Measurements from ENCODE around the gene SCAPER. TPM values are rescaled to one million over a fixed set of nuclear protein-coding genes. Genes with fewer than 3 reads are reported as not detected.

SCAPER gene
- total and polyA plus RNA-seq, 2 donors (not counting 1 experiment from before 2014, with no cell fraction given), result 8.3 to 61.6 TPM

DNA sequence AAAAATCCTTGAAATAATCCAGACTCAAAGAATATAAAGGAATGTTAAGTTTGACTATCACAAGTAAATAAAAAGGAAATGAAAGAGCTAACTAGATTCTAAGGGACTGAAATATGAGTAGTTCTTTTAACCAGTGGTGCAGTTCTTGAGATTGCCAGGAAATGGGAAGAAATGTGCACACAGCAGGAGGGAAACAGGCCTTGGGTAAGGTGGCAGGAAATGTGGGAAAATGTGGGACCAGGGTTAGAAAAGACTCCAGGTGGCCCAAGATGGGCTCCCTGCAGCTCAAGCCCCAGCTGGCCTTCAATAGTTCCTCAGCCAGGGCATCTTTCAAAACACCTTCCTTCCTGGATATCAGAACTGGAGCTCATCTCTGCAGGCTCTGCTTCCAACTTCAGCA lies 387.2 kb downstream of the SCAPER start:
- H3K27ac Mint-ChIP-seq, result no peak overlapping the region
- ChIA-PET CTCF (interaction anchor here (0.5 kb wide), 1 partner anchor 172 kb away, joined by 4 read pairs; no protein-coding TSS in a partner anchor), POLR2A (no interaction called here)
- Histone ChIP-seq H3K27ac (ENCODE audit: low read length in 2 of 2) (no peak overlapping the region), H3K36me3 (replicated peaks in 1 of 2; ENCODE audit: control extremely low read depth in 1 of 2, control insufficient read depth in 1 of 2, extremely low read depth in 1 of 2, insufficient read depth in 2 of 2, low read length in 1 of 2) (no peaks in the 10 kb centered on the region), H3K4me3 (ENCODE audit: control extremely low read depth in 1 of 5, extremely low read depth in 1 of 5, insufficient read depth in 1 of 5, low read depth in 2 of 5, low read length in 4 of 5) (no peak overlapping the region), H4K20me1 (ENCODE audit: control insufficient read depth, insufficient read depth, low read length, poor library complexity, severe bottlenecking) (no peaks in the 10 kb centered on the region), H3K9me3 (ENCODE audit: control extremely low read depth in 1 of 3, control insufficient read depth in 2 of 3, insufficient read depth in 1 of 3, low read length in 2 of 3) (no peaks in the 10 kb centered on the region), H3K27me3 (replicated peaks in 1 of 4; ENCODE audit: control extremely low read depth in 1 of 4, control insufficient read depth in 3 of 4, insufficient read depth in 4 of 4, low read length in 3 of 4) (no peaks in the 10 kb centered on the region), H3K79me2 (ENCODE audit: control insufficient read depth, insufficient read depth, low read length) (no peaks in the 10 kb centered on the region), H3K9ac (ENCODE audit: low read length) (no peak overlapping the region), H2AFZ (ENCODE audit: insufficient read depth, low read depth, low read length, poor library complexity, severe bottlenecking) (no peak overlapping the region), H3K4me1 (ENCODE audit: control insufficient read depth in 2 of 2, insufficient read depth in 2 of 2, low read length in 2 of 2) (no peaks in the 10 kb centered on the region), H3K4me2 (replicated peaks; ENCODE audit: low read depth, low read length, poor library complexity, severe bottlenecking) (no peak overlapping the region)
- no peaks in the 10 kb centered on the region for H3K9me3 Mint-ChIP-seq (ENCODE audit: insufficient read depth)
- H3K4me3 Mint-ChIP-seq, result no peak overlapping the region
- no peaks in the 10 kb centered on the region for H3K27me3 Mint-ChIP-seq
- intact Hi-C loops (cut with micrococcal nuclease), result no loop called here
- no peak for TF ChIP-seq EZH2 (IDR thresholded peaks at IDR 0.05; ENCODE audit: borderline replicate concordance, insufficient read depth, low read depth, low read length, poor library complexity, severe bottlenecking)
- TF ChIP-seq, protein P1, sequence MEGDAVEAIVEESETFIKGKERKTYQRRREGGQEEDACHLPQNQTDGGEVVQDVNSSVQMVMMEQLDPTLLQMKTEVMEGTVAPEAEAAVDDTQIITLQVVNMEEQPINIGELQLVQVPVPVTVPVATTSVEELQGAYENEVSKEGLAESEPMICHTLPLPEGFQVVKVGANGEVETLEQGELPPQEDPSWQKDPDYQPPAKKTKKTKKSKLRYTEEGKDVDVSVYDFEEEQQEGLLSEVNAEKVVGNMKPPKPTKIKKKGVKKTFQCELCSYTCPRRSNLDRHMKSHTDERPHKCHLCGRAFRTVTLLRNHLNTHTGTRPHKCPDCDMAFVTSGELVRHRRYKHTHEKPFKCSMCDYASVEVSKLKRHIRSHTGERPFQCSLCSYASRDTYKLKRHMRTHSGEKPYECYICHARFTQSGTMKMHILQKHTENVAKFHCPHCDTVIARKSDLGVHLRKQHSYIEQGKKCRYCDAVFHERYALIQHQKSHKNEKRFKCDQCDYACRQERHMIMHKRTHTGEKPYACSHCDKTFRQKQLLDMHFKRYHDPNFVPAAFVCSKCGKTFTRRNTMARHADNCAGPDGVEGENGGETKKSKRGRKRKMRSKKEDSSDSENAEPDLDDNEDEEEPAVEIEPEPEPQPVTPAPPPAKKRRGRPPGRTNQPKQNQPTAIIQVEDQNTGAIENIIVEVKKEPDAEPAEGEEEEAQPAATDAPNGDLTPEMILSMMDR (IDR thresholded peaks at IDR 0.05), result no peak
- no peaks in the 10 kb centered on the region for H3K4me1 Mint-ChIP-seq
- ATAC-seq (ENCODE audit: low read depth) (no peak), DNase-seq (no peak)

DNA sequence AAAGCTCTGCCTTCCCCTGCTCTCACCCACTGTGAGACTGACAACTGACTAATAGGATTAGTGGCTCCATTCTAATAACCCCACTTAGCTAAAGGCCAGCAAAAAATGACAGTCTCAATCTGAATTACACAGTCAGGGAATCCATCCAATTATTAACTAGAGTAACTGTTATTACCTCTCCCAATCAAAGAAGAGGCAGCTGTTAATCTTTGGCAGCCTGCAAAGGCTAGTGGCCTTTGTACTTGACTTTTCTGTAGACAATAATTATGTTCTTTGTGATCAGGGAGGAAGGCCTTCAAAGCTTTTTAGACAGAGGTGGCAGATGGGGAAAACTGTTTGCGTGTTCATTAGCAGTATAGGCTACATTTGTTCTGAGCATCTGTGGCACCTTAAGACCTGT lies 390.9 kb downstream of the SCAPER start:
- Histone ChIP-seq H3K4me3 (ENCODE audit: control extremely low read depth in 1 of 5, extremely low read depth in 1 of 5, insufficient read depth in 1 of 5, low read depth in 2 of 5, low read length in 4 of 5) (no peak overlapping the region), H3K27ac (ENCODE audit: low read length in 2 of 2) (no peak overlapping the region), H3K36me3 (replicated peaks in 1 of 2; ENCODE audit: control extremely low read depth in 1 of 2, control insufficient read depth in 1 of 2, extremely low read depth in 1 of 2, insufficient read depth in 2 of 2, low read length in 1 of 2) (no peaks in the 10 kb centered on the region), H3K79me2 (ENCODE audit: control insufficient read depth, insufficient read depth, low read length) (no peaks in the 10 kb centered on the region), H4K20me1 (ENCODE audit: control insufficient read depth, insufficient read depth, low read length, poor library complexity, severe bottlenecking) (no peaks in the 10 kb centered on the region), H3K4me2 (replicated peaks; ENCODE audit: low read depth, low read length, poor library complexity, severe bottlenecking) (no peak overlapping the region), H3K9me3 (ENCODE audit: control extremely low read depth in 1 of 3, control insufficient read depth in 2 of 3, insufficient read depth in 1 of 3, low read length in 2 of 3) (no peaks in the 10 kb centered on the region), H2AFZ (ENCODE audit: insufficient read depth, low read depth, low read length, poor library complexity, severe bottlenecking) (no peak overlapping the region), H3K4me1 (ENCODE audit: control insufficient read depth in 2 of 2, insufficient read depth in 2 of 2, low read length in 2 of 2) (no peaks in the 10 kb centered on the region), H3K9ac (ENCODE audit: low read length) (no peak overlapping the region), H3K27me3 (replicated peaks in 1 of 4; ENCODE audit: control extremely low read depth in 1 of 4, control insufficient read depth in 3 of 4, insufficient read depth in 4 of 4, low read length in 3 of 4) (no peaks in the 10 kb centered on the region)
- Mint-ChIP-seq H3K4me1 (no peaks in the 10 kb centered on the region), H3K27me3 (no peaks in the 10 kb centered on the region), H3K4me3 (no peak overlapping the region), H3K27ac (no peak overlapping the region), H3K9me3 (ENCODE audit: insufficient read depth) (peaks cover 3% of the 10 kb centered on the region)
- intact Hi-C loops (cut with micrococcal nuclease), result no loop called here
- no peak for TF ChIP-seq EZH2 (IDR thresholded peaks at IDR 0.05; ENCODE audit: borderline replicate concordance, insufficient read depth, low read depth, low read length, poor library complexity, severe bottlenecking)
- TF ChIP-seq, protein P1 (IDR thresholded peaks at IDR 0.05), result no peak
- no peak for ATAC-seq (ENCODE audit: low read depth)
- CTCF ChIA-PET, result interaction anchor here (0.9 kb wide), 1 partner anchor 8 kb away, joined by 4 read pairs; no protein-coding TSS in a partner anchor
- DNase-seq, result no peak
- WGBS (ENCODE audit: insufficient coverage), result 80% methylated on average over 1 of the region's 1 CpG
- POLR2A ChIA-PET, result no interaction called here
